HG02885 (cell line): Measurements from ENCODE around the gene SMAD7.

Source experiments
- ATAC-seq: cut with Tn5 transposase; IDR thresholded peaks from one replicate; pipeline ENCODE4 v1.9.1; 2021; ENCODE audit warnings: mild to moderate bottlenecking; ENCODE audit not compliant: unreplicated experiment, poor library complexity

Gene SMAD7

DNA sequence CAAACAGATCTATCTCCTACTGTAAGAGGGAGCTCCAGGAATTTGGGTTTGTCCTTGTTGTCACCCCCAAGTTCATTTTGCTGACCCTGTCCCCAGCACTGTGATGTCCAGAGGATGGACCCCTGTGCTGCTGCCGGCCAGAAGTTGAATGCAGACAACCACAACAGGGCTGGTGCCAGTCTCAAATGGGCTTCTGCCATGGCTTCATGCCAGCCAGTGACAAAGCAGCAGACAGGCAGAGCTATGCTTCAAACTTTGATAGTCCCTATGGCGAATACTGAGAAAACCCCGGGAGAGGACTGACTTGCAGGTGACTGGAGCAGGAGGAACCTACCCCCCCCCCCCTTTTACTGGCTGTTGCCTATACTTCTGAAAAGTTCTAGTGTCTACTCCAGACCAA lies 3.2 kb downstream of the SMAD7 start:
- no peak for ATAC-seq

DNA sequence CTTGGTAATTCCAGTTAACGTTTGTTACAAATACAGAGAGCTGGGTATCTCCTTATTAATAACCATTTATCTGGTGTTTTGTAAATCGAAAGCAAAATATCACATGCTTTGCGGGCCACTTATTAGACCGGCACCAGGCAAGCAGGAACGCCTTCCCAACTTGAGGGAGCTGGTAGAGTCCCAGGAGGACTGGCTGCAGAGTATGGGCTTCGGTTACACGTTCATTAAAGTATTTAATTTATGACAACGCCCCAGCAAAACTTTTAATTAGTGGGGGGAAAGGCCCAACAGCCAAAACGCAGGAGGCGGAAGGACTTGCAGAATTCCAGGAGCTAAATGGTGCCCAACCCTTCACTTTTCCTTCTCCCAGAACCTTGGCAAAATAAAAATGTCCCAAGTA lies 3.7 kb downstream of the SMAD7 start:
- no peak for ATAC-seq

DNA sequence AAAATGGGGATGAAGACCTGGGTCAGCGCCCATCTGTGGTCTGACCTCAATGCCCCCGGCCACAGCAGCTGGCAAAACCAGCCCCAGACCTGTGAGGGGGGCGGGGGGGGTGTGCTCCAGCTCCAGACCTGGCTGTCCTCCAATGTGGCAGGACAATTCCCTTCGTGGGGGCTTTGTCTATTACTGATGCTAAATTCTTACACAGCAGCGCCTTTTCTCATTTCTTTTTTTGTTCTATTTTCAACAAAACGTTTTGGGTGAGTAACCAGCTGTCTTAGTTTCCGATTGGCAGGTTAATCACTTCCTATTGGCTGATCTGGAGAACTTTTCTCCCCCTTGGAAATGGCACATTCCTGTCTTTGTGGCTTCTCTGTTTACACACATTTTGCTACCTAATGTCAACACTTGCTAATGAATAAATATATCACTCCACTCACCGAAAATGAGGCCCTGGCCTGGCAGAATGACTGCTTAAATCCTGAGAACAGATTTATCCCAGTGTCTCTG lies 4.4 kb downstream of the SMAD7 start:
- no peak for ATAC-seq

DNA sequence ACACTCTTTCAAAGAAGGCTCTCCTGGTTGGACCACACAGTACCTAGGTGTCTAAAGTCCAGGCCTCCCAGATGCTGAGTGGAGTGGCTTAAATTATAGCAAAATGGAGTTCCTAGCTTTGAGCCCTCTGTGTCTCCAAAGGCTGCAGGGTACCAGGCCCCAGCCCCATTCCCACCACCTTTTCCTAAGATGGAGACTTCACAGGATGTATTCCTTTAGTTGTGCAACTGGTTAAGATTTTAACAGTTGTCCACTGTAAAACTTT lies 4.9 kb downstream of the SMAD7 start:
- no peak for ATAC-seq

DNA sequence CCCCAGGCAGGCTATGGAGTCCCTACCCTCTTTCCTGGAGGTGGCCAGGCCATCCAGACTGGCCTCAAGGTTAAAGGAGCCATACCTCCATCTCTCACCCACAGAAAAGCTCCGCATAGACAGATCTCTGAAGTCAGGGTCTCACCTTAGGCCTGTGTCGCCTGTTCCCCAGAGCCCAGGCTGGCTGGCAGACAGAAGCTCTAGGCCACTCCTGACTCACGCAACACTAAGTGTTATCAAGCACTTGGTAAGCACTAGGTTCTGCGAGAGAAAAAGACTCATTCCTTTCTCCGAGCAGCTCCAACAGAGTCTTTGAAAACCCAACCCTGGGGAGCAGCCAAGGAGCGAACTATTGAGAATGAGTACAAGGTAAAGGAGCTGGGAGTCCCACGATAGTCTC lies 6.1 kb downstream of the SMAD7 start:
- no peak for ATAC-seq

DNA sequence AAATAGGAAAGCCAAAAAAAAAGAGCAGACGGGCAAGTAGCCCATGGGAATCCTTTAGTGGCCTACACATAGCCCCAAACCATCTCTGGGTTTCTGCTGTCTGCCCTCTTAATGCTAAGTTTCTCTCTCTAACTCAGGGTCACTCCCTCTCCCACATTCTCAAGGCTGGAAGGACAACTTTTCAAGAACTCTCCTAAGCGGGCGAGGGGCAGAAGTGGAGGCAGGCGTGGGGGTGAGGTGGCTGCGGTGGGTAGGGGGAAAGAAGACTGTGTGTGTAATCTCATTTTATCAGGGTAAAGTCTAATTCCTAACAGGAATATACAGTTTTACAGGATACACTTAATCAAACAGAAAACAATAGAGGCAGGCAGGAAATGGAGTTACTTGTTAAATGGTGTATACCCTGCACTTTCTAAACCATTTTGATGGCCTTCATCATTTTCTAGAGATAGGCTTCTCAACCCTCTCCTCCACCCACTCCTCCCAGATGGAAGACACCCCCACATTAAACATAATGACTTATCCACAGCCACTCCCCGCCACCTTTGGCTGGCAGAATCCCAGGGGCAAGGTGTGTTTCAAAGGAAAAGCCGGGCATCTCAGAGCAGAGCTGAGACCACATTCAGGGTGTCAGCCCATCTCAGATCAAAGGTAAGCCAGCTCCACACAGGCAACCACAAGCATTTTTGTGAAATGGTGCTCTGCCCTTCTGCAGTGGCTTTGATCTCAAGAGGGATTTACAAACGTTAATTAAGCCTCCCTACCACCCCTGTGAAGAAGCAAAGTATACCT lies 6.8 kb downstream of the SMAD7 start:
- ATAC-seq = no peak

DNA sequence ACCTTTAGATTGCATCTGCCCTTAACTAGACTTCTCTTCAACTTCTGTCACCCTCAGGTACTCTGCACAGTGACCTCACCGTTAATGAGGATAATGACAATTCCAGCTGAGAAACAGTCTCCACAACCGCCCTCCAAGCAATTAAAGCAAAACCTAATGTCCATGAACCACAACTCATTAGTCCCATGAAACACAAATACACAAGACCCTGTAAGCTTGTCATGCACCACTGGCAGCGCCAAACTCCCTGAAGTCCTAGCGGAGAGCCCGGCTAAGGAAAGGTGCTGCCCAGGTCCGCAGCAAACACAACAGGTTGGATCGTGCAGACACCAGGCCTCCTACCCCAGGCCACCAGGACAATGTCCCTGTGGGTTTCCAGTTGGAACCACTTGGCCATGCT lies 7.4 kb downstream of the SMAD7 start:
- ATAC-seq = no peak

DNA sequence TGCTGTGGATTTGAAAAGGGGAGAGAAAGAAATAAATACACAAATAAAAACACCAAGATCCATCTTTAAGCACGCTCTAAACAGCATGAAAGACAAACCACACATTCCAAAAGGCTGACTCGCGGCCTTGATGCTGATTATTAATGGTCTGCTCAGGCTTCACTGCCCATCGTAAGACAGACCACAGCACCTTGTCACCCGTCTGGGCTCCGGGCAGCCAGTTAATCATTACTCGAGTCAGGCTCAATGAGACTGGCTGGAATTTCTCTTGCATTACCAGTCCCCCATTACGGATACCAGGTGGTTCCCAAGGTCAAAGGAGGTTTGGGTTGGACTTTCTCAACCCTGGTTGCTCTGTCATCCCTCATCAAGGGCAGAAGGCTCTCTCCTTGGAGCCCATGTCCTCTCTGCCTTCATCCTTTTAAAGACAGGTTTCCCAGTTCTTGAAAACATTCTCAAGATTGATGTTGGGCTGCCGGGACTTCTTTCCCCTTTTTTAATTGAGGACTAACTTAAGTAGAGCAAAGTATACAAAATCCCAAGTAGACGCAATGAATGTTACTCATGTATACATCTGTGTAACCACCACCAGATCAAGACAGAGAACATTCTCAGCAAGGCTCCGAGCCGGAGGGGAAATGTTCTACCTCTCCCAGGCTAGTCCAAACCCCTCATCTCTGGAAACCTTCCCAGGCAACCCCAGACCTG lies 8.1 kb downstream of the SMAD7 start:
- no peak for ATAC-seq

DNA sequence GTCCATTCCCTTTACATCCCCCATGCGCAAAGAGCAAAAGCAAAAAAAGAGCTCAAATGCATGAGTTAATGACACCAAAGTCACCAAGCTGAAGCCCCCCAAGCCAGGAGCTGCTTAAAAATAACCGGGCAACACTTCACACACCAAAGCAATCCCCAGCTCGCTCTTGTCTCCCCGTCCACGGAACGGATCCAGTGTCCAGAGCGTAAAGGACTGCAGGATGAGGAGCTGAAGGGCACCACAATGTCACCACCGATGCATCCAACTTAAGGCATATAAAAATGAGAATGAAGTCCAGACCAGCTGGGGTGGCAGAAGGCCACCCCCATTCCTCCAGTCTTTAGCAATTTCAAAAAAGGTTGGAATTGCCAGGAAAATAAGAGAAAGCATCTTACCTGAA lies 8.7 kb downstream of the SMAD7 start:
- no peak for ATAC-seq

DNA sequence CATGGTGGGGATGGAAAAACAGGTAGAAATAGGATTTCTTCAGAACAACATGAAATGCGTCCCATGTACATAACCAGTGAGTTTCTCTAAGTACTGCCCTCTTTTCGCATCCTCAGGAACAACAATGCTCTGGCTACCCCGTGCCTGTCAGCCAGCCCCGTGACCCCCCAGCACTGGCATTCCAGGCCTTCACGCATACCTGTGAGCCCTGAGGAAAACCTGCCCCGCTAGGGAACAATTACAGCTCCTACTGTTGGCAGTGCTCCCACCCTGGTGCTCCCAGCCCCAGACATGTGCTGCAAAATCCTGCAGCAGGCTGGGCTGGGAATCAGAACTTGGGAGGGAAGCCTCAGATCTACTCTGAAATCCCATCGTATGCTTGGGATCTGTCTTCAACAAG lies 9.1 kb downstream of the SMAD7 start:
- no peak for ATAC-seq

DNA sequence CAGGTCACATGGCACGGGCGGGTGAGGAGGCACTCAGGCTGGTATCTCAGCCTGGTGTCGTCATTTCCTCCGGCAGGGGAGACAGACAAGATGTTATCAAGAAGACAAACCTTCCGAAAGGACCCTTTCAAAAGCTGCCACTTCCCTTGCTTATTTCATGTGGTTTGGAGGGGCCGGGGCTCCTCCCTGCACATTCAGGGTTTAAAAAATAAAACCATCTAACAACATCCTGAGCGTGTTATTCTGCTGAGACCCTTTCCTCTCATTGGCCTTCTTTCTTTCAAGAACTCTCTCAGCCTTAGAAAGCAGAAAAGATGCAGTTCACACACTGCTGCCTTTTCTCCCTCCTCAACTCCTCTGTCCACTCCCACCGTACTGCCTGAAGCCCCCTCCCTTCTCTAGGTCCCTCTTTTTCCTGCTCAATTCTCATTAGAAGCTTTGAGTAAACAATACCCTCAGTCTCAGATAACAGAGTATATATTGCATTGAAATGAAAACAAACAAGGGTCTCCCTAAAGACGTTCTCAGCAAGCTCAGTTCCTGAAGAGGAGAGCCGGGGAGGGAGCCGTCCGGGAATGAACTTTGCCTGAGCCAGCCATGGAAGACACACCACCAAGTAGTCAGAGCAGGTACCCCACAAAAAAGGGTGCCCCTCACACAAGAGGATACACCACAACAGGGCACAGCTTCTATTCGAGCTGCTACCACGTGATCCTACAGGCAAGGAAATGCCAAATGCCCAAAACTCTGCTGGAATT lies 9.7 kb downstream of the SMAD7 start:
- ATAC-seq = peak; percentile 53

DNA sequence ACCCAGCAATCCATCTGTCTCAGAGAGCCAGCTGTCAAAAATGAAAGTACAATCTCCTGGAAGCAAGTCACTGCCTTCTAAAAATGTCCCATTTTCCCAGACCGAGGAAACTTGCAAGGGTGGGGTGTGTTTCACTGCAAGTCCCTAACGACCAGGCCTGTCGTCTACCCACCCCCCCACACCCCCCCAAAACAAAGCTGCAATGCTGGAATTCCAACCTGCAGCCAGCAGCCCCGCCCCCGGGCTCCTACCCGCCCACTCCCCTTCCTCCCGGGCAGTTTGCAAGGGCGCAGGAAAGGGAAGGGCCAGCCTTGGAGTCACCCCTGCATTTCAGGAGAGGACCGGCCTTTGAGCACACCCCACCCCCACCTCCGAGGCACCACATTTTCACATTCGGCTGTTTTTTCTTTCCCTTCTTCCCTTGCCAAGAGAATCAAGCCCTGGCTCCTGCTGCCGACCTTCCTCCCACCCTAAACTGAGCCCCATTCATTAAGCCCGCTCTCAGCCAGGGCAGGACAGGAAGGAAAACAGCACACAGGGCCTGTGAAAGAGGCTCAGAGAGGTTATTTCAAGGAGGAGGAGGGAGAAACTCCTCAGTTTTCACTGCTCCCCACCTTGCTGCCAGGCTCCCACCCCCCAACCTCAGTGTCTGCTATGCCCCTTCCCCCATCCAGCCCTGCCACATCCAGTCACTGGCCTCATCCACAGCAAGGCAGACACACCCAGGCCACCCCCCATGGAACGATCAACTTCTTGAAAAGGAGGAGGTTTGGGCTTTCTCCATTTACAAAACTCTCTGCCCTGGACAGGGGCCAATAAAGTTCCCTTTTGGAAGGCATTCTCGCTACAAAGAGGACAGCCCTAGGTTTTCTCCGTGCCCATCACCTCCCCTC lies 11.3 kb downstream of the SMAD7 start:
- ATAC-seq = no peak

DNA sequence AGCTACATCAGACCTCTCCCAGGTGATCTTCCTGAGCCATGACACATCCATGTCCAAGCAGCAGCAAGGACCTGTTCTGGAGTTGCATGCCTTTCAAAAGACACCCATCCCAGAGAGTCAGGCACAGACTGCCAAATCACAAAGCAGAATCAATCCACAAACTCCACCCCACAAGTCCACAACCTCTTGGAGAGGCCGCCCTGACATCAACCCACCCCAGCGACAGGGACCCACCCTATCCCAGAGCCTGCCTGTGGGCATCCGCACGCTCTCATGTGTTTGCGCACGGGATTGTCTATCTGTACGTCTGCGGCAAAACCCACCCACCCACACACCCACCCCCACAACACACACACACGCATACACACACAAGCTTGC lies 11.9 kb downstream of the SMAD7 start:
- ATAC-seq = no peak

DNA sequence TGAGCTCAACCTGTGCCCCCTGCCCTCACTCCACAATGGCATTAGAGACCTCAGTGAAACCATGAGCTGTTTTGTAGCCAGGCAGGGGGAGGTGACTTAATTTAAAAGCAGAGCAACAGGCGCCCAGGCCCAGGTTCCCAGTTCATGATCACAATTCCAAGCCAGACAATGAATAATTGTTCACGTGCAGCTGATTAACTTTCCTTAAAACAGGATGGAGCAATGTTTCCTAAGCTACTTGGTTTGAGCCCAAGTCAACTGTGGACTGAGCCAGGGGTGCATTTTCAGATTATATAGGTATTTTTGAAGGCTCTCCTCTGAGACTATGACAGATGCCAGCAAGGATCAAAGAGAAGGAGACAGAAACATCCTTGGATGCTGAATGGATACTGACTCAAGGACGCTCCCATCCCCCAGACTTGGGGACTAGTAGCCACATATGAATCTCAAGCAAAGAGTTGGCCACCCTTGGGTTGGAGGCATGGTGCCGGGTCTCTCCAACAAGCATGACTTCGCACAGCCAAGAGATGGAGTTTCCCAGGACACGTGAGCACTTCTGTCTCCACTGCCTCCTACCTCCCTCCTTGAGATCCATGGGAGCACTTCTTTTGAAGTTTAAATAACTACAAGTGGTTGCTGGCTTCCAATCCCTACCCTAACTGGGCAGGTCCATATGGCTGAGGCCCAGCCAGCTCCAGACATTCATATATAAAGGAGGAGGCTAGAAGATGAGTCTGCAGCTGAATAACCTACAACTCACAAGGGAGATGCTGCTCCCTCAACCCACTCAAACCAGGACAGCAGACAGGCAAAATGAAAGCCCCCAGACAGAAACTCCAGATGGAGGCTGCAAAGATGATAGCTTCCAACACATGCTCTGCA lies 12.7 kb downstream of the SMAD7 start:
- no peak for ATAC-seq

DNA sequence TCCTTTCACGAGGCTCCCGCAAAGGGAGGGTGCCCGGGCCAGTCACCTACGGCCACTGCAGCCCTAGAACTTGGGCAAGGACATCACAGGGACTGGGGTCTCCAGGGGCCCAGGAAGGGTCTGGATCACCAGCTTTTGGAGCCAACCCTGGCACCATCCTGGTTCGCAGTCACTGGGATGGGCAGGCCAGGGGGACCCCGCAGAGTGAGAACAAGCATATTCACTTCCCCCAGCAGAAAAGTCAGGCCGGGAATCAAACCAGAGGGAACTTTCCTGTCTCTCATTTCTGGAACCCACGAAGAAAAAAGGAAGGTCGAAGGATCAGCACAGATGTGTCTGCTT lies 15.4 kb downstream of the SMAD7 start:
- ATAC-seq = no peak

DNA sequence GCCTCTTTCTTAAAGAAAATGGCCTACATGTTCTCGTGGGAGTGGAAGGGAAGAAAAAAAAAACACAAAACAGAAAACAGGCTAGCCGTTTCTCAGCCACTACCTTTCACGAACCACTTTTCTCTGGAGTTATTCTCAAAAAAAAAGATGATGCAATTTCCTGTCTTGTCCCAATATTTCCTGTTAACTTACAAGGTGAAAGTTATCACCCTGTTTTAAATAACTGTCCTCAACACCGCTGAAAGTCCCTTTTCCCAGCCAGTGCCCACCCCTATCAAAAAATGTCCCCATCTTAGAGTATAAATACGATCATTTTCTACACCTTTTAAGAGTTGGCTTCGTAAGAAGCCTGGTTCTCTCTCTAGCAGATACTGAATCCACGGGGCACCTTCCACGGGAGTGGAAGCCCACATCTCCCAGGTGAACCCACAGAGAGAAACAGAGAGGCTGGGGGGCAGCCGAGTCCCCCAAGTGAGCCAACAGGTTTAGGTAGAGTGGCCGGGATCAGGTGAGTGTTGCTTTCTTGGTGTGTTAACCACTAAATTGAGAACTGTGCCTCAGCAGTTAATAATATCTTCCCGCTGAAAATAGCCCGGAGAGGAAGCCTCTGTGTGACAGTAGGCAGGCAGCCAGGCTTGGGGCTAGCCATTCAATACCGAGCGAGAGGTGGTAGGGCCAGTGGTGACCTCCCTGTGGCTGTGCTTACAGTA lies 15.9 kb downstream of the SMAD7 start:
- peak; percentile 58 for ATAC-seq

DNA sequence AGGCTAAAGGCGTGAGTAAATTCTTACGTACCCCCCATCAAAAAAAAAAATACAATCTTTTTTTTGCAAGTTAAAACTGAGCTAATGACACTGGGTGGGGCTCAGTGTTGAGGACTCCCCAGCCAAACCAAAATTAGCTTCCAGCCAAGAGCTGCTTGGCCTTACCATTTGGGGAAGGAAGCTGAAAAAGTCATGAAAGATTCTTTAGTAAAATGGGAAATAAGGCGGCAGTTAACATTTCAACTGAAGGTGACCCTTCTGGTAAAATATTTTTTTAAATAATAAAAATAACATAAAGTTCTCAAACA lies 16.4 kb downstream of the SMAD7 start:
- no peak for ATAC-seq

DNA sequence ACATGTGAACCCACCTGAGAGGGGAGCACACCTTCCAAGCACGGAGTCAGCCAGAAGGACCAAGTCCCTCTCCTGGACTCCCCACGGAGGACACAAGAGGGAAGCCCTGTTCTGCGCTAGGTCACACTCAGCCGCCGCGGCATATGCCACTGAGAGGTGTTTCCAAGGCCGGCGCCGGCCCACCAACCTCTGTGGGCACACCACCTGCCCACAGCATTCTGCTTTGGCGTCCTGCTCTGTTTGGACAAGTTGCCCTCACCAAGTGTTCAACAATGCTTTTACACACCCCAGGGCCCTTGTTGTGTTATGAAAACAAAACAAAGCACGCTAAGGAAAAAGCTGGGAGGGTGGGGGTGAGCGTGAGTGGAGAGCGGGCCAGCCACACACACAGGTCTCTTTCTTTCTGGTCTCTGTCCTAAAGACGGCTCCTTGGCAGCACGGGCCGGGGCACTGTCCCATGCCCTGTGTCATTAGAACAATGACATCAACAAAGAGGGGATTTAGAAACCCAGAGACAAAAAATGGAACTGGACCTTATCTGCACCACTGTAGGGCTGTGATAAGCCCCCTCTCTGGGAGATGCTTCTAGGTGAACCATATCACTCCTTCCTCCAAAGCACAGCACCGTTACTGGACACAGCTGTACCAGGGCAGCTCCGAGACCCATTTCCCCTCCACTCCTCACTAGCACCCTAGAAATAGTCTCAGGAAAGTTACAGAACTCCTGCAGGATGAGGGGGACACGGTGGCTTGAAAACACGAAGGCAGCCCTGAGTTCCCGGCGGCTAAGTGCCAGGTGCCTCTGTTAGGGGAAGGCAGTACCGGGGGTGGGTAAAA lies 17.0 kb downstream of the SMAD7 start:
- ATAC-seq = no peak
